GM12878 (cell line): Measurements from ENCODE around the gene UBASH3A. TPM values are rescaled to one million over a fixed set of nuclear protein-coding genes. Genes with fewer than 3 reads are reported as not detected.

Experiments
- ATAC-seq: fragments of 200-7000 bp; cut with Tn5 transposase; 3 replicates; pipeline ENCODE4 v1.9.1; 2020; ENCODE audit warnings: mild to moderate bottlenecking, moderate library complexity
- BruUV-seq: library from RNA; stranded (reverse); fragments of 400-500 nt; replicated peaks from 2 replicates; lab custom pipeline; 2021; lab: Mats Ljungman, UMichigan
- CTCF ChIA-PET: fragments of 300-600 bp; sonication (Branson Sonifier 250); formaldehyde crosslinking; extraction: SDS; loops from one replicate; lab custom pipeline; 2021; ENCODE audit warnings: inconsistent platforms; lab: Yijun Ruan, JAX
- POLR2A ChIA-PET: fragments of 350-600 bp; formaldehyde crosslinking; extraction: SDS; loops from one replicate; lab custom pipeline; 2021; ENCODE audit warnings: inconsistent platforms; lab: Charles Lee
- RAD21 ChIA-PET: fragments of 300-600 bp; sonication (Branson Sonifier 250); formaldehyde crosslinking; loops from one replicate; lab custom pipeline; 2023; ENCODE audit warnings: antibody characterized with exemption; ENCODE audit not compliant: unreplicated experiment; lab: Charles Lee
- SMC1A ChIA-PET: fragments of 300-600 bp; sonication (Branson Sonifier 250); formaldehyde crosslinking; loops from one replicate; lab custom pipeline; 2023; ENCODE audit not compliant: unreplicated experiment, uncharacterized antibody; lab: Charles Lee
- DNase-seq: peaks from one replicate; pipeline ENCODE4 v3.0.0-alpha.2; 2011; ENCODE audit warnings: low read depth, low spot score
- FAIRE-seq: peaks from 3 replicates; lab custom pipeline; 2011; peaks lifted over from hg19 to GRCh38; lab: Jason Lieb, UNC
- H2AFZ ChIP-seq: 2 replicates; pipeline ENCODE4 v1.6.0; 2011; ENCODE audit warnings: low read depth, low read length, control low read depth; ENCODE audit not compliant: control insufficient read depth
- H3K27ac ChIP-seq: 2 replicates; pipeline ENCODE4 v1.5.1; 2011; ENCODE audit warnings: control low read depth; ENCODE audit not compliant: control insufficient read depth, insufficient read depth
- H3K27me3 ChIP-seq, 2 experiments: replicated peaks in 1 of 2; 2 replicates each; pipeline versions ENCODE4 v1.6.0 to v1.6.1; 2011; ENCODE audit warnings: low read length in 1 of 2; ENCODE audit not compliant: control insufficient read depth in 2 of 2, insufficient read depth in 2 of 2
- H3K36me3 ChIP-seq, 2 experiments: 2 replicates each; pipeline ENCODE4 v1.5.1; 2011; ENCODE audit warnings: low read length in 1 of 2; ENCODE audit not compliant: control insufficient read depth in 2 of 2, insufficient read depth in 2 of 2
- H3K4me1 ChIP-seq: 2 replicates; pipeline ENCODE4 v1.6.1; 2011; ENCODE audit warnings: mild to moderate bottlenecking, low read length, moderate library complexity, mixed read lengths; ENCODE audit not compliant: control insufficient read depth, insufficient read depth
- H3K4me2 ChIP-seq: 2 replicates; pipeline ENCODE4 v1.6.0; 2011; ENCODE audit warnings: control low read depth; ENCODE audit not compliant: control insufficient read depth, insufficient read depth
- H3K4me3 ChIP-seq: fragments of 200-600 bp; sonication (generic); 2 replicates; pipeline ENCODE4 v1.5.1; 2016
- H3K79me2 ChIP-seq: 2 replicates; pipeline ENCODE4 v1.6.0; 2011; ENCODE audit warnings: low read length; ENCODE audit not compliant: control insufficient read depth, insufficient read depth
- H3K9ac ChIP-seq: 2 replicates; pipeline ENCODE4 v1.8.0; 2011; ENCODE audit warnings: low read length, control low read depth, mixed read lengths; ENCODE audit not compliant: control insufficient read depth, insufficient read depth
- H3K9me3 ChIP-seq: replicated peaks from 3 replicates; pipeline ENCODE4 v1.5.1; 2011; ENCODE audit warnings: mild to moderate bottlenecking, low read length; ENCODE audit not compliant: control insufficient read depth, insufficient read depth
- H4K20me1 ChIP-seq: 2 replicates; pipeline ENCODE4 v1.6.0; 2011; ENCODE audit not compliant: control insufficient read depth, insufficient read depth
- E2F4 ChIP-seq: IDR thresholded peaks from 2 replicates; pipeline ENCODE4 v1.6.1; 2012; ENCODE audit warnings: low read depth, low read length, improper control_type of control experiment
- POLR2AphosphoS5 ChIP-seq: IDR thresholded peaks from 2 replicates; pipeline ENCODE4 v1.6.1; 2011; ENCODE audit warnings: mild to moderate bottlenecking, low read length, inconsistent platforms
- TCF3 ChIP-seq: IDR thresholded peaks from 2 replicates; pipeline ENCODE4 v1.6.1; 2012; ENCODE audit warnings: low read depth, mild to moderate bottlenecking, low read length, borderline replicate concordance; ENCODE audit not compliant: insufficient read depth
- WGBS: methylation state at CpG from one replicate; pipeline ENCODE4 v1.1.6; 2016; ENCODE audit warnings: low lambda C conversion rate; ENCODE audit not compliant: insufficient replicate concordance, insufficient coverage; ENCODE audit errors: missing lambda C conversion rate; 5-methylcytosine and 5-hydroxymethylcytosine counted together
- in situ Hi-C: fragments of 300-500 bp; cut with MboI; formaldehyde crosslinking; loops from 9 replicates; pipeline ENCODE4 v1.14.3; 2018; ENCODE audit warnings: mixed read lengths
- intact Hi-C: fragments of 100-400 bp; cut with micrococcal nuclease; formaldehyde crosslinking; loops from one replicate; pipeline ENCODE4 v1.14.2; 2022; ENCODE audit not compliant: unreplicated experiment
- polyA plus RNA-seq, 11 experiments: library from polyadenylated mRNA; depleted of rRNA in 4 of 11; unstranded in 6 of 11; stranded (reverse) in 5 of 11; fragments of >200 nt; fragmentation: Nextera tagmentation in 4 of 11; fragmentation: Illumina TruSeq in 1 of 11; extraction: Ambion mirVana in 4 of 11; extraction: Trizol in 1 of 11; gene quantifications; 1 replicate in 1 of 11; 2 replicates in 10 of 11; pipeline versions ENCODE4 v1.2.1 to v1.2.3, GENCODE V29; 2011 to 2016; ENCODE audit warnings: inconsistent platforms in 2 of 11, missing spikeins in 2 of 11, low read depth in 1 of 11
- total RNA-seq, 4 experiments: library from RNA; depleted of rRNA in 3 of 4; stranded (reverse); fragments of >200 nt in 3 of 4; fragmentation: Illumina TruSeq in 1 of 4; extraction: Trizol in 1 of 4; gene quantifications; 2 replicates each; pipeline versions ENCODE4 v1.2.1 to v1.2.3, GENCODE V29; 2013 to 2021
- TF ChIP-seq, protein P1 (sequence below): fragments of 450-650 bp; IDR thresholded peaks from 2 replicates; pipeline ENCODE4 v1.6.1; 2016; ENCODE audit warnings: mild to moderate bottlenecking

Gene UBASH3A
- total and polyA plus RNA-seq, 10 of the 15 experiments (the other 5 are each of a cell fraction or from before 2014, with no cell fraction given), result 0.04 to 0.39 (median 0.23) TPM; not detected in 1

DNA sequence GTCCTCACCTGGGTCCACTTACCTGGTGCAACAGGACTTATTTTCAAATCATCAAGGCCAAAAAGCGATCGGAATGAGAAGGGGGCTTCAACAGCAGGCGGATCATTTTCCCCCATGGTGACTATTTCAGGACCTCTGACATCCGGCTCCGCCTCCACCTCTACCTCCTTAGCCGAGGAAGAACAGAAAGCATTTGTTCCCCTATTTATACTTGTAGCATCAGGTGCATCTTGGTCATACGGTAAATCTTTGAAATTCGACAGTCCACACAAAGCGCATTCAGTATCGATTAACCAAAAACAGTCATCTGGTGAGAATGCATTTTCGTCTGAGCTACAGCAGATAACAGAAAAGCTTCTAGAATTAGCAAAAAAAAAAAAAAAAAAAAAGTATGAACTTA lies 8.4 kb upstream of the UBASH3A start:
- WGBS, result 97% methylated on average over 11 of the region's 11 CpGs
- ChIA-PET RAD21 (interaction anchor here (0.6 to 1.6 kb wide), 3 partner anchors 45 to 84 kb away, joined by 3 to 4 read pairs (median 4); no protein-coding TSS in a partner anchor), SMC1A (interaction anchor here (1.7 kb wide), 1 partner anchor 11 kb away, joined by 4 read pairs; no protein-coding TSS in a partner anchor), CTCF (no interaction called here), POLR2A (interaction anchor here (0.6 kb wide), 1 partner anchor 158 kb away, joined by 3 read pairs; no protein-coding TSS in a partner anchor)
- DNase-seq (no peak), FAIRE-seq (no peak), ATAC-seq (no peak)
- intact Hi-C loops (no loop called here), in situ Hi-C loops (no loop called here)
- no peak for TF ChIP-seq E2F4
- peak; percentile 73 for TF ChIP-seq POLR2AphosphoS5
- TF ChIP-seq, protein P1, sequence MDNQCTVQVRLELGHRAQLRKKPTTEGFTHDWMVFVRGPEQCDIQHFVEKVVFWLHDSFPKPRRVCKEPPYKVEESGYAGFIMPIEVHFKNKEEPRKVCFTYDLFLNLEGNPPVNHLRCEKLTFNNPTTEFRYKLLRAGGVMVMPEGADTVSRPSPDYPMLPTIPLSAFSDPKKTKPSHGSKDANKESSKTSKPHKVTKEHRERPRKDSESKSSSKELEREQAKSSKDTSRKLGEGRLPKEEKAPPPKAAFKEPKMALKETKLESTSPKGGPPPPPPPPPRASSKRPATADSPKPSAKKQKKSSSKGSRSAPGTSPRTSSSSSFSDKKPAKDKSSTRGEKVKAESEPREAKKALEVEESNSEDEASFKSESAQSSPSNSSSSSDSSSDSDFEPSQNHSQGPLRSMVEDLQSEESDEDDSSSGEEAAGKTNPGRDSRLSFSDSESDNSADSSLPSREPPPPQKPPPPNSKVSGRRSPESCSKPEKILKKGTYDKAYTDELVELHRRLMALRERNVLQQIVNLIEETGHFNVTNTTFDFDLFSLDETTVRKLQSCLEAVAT, result peak; percentile 62
- TF ChIP-seq TCF3, result no peak
- Histone ChIP-seq H3K9ac (peak overlapping the region; percentile 24), H3K4me3 (no peak overlapping the region), H3K36me3 (no peaks in the 10 kb centered on the region), H3K27ac (peak overlapping the region; percentile 39), H3K79me2 (peaks cover 12% of the 10 kb centered on the region), H3K27me3 (no peaks in the 10 kb centered on the region), H3K4me2 (no peak overlapping the region), H3K4me1 (peaks cover 32% of the 10 kb centered on the region), H4K20me1 (no peaks in the 10 kb centered on the region), H2AFZ (no peak overlapping the region), H3K9me3 (no peaks in the 10 kb centered on the region)
- BruUV-seq, result no TSS peak
